Activated CD8-positive, alpha-beta T cell treated with anti-CD3 and anti-CD28 coated beads, Interleukin-2, amount 10 ng/mL, durations not matched to agents 7 days and 5 days (primary cell): ENCODE results near the gene SCAPER. TPM values are rescaled to one million over a fixed set of nuclear protein-coding genes. Genes with fewer than 3 reads are reported as not detected.
"Not testable (repeated sequence)": the region's sequence is repeated elsewhere in the genome, so short reads cannot be mapped to it uniquely, and the experiment has no call there.

Source experiments
- ATAC-seq: fragments of 150-1000 bp; cut with Tn5 transposase; one replicate; pipeline ENCODE4 v1.10.0; 2021; ENCODE audit warnings: moderate library complexity
- CTCF ChIA-PET: fragments of 350-600 bp; sonication (Branson Sonifier 250); formaldehyde crosslinking; loops from one replicate; lab custom pipeline; 2021; ENCODE audit warnings: antibody characterized with exemption; lab: Charles Lee
- POLR2A ChIA-PET: fragments of 350-600 bp; sonication (Branson Sonifier 250); formaldehyde crosslinking; loops from one replicate; lab custom pipeline; 2021; ENCODE audit warnings: antibody characterized with exemption; lab: Charles Lee
- DNase-seq: peaks from one replicate; pipeline ENCODE4 v3.0.0-alpha.2; 2020
- H3K27ac Mint-ChIP-seq: one replicate; pipeline ENCODE4 v1.8.0; 2021; ENCODE audit warnings: mild to moderate bottlenecking, mixed read lengths
- H3K27me3 Mint-ChIP-seq: one replicate; pipeline ENCODE4 v1.8.0; 2021; ENCODE audit warnings: low read depth, mixed read lengths
- H3K36me3 Mint-ChIP-seq: one replicate; pipeline ENCODE4 v1.8.0; 2021; ENCODE audit warnings: low read depth, mixed read lengths
- H3K4me1 Mint-ChIP-seq: one replicate; pipeline ENCODE4 v1.8.0; 2021; ENCODE audit warnings: low read depth, mixed read lengths
- H3K4me3 Mint-ChIP-seq: one replicate; pipeline ENCODE4 v1.8.0; 2021; ENCODE audit warnings: mild to moderate bottlenecking, mixed read lengths
- H3K9me3 Mint-ChIP-seq: one replicate; pipeline ENCODE4 v1.8.0; 2022; ENCODE audit warnings: mixed read lengths; ENCODE audit not compliant: insufficient read depth
- total RNA-seq, 2 experiments: library from RNA; stranded (reverse); gene quantifications; one replicate each; pipeline ENCODE4 v1.2.3, GENCODE V29; 2021

Gene SCAPER
- total RNA-seq, 2 experiments from 2014 or later: 29.0 to 32.2 TPM

- H3K27me3 Mint-ChIP-seq, H3K9me3 Mint-ChIP-seq, DNase-seq, CTCF ChIA-PET, H3K27ac Mint-ChIP-seq, ATAC-seq, POLR2A ChIA-PET, H3K4me3 Mint-ChIP-seq: not testable (repeated sequence)
- peaks cover 12% of the 10 kb centered on the region for H3K36me3 Mint-ChIP-seq
- H3K4me1 Mint-ChIP-seq: peaks cover 26% of the 10 kb centered on the region
Measured at GRCh38 chr15:76313175-76313567, 592.0 kb downstream of the SCAPER start.

- ChIA-PET CTCF (no interaction called here), POLR2A (no interaction called here)
- no peaks in the 10 kb centered on the region for H3K9me3 Mint-ChIP-seq
- no peaks in the 10 kb centered on the region for H3K27me3 Mint-ChIP-seq
- ATAC-seq: no peak
- no peak overlapping the region for H3K27ac Mint-ChIP-seq
- no peak for DNase-seq
- H3K4me3 Mint-ChIP-seq: peak overlapping the region; percentile 2
- peaks cover 27% of the 10 kb centered on the region for H3K4me1 Mint-ChIP-seq
- H3K36me3 Mint-ChIP-seq: peaks cover 13% of the 10 kb centered on the region
Measured at GRCh38 chr15:76312540-76313174, 592.5 kb downstream of the SCAPER start.

- ATAC-seq (peak; percentile 99), DNase-seq (peak; percentile 95)
- CTCF ChIA-PET: interaction anchor here (2.1 kb wide), 1 partner anchor 25 kb away, joined by 8 read pairs; no protein-coding TSS in a partner anchor
- H3K4me3 Mint-ChIP-seq: peak within 1 kb of the TSS; percentile 92
- POLR2A ChIA-PET: interaction anchor here (0.7 to 1.5 kb wide), 3 partner anchors 32 to 1232 kb away, joined by 3 to 6 read pairs (median 3); no protein-coding TSS in a partner anchor
- H3K36me3 Mint-ChIP-seq: peaks cover 13% of the 10 kb centered on the region
- peaks cover 27% of the 10 kb centered on the region for H3K4me1 Mint-ChIP-seq
- H3K27me3 Mint-ChIP-seq: no peaks in the 10 kb centered on the region
- no peaks in the 10 kb centered on the region for H3K9me3 Mint-ChIP-seq
- peak within 1 kb of the TSS; percentile 84 for H3K27ac Mint-ChIP-seq
Measured at GRCh38 chr15:76311100-76311953, 593.8 kb downstream of the SCAPER start, which contains the start of gene ETFA. Gene ETFA, minus strand, starts transcription at chr15:76311469. Its CDS starts 81 bp downstream, at chr15:76311388.

GRCh38 chr15:76310475-76311099, 594.6 kb downstream of the SCAPER start:
- Mint-ChIP-seq H3K36me3 (peaks cover 13% of the 10 kb centered on the region), H3K4me1 (peaks cover 29% of the 10 kb centered on the region), H3K4me3 (peak overlapping the region; percentile 92), H3K27me3 (no peaks in the 10 kb centered on the region), H3K27ac (peak overlapping the region; percentile 84), H3K9me3 (no peaks in the 10 kb centered on the region)
- ATAC-seq (peak; percentile 17), DNase-seq (no peak)
- CTCF ChIA-PET: interaction anchor here (2.1 kb wide), 1 partner anchor 24 kb away, joined by 8 read pairs; no protein-coding TSS in a partner anchor
- POLR2A ChIA-PET: interaction anchor here (1.5 kb wide), 1 partner anchor 33 kb away, joined by 6 read pairs; no protein-coding TSS in a partner anchor

GRCh38 chr15:76309601-76310330, 595.4 kb downstream of the SCAPER start:
- CTCF ChIA-PET: interaction anchor here (0.6 to 2.1 kb wide), 2 partner anchors 23 to 740 kb away, joined by 3 to 8 read pairs; no protein-coding TSS in a partner anchor
- H3K4me1 Mint-ChIP-seq: peaks cover 29% of the 10 kb centered on the region
- DNase-seq: no peak
- H3K27me3 Mint-ChIP-seq: no peaks in the 10 kb centered on the region
- H3K27ac Mint-ChIP-seq: no peak overlapping the region
- ATAC-seq: no peak
- no peaks in the 10 kb centered on the region for H3K9me3 Mint-ChIP-seq
- POLR2A ChIA-PET: no interaction called here
- peaks cover 17% of the 10 kb centered on the region for H3K36me3 Mint-ChIP-seq
- peak overlapping the region; percentile 92 for H3K4me3 Mint-ChIP-seq

GRCh38 chr15:76303909-76304308, 601.2 kb downstream of the SCAPER start:
- Mint-ChIP-seq H3K9me3 (no peaks in the 10 kb centered on the region), H3K27me3 (no peaks in the 10 kb centered on the region), H3K27ac (no peak overlapping the region), H3K36me3 (peaks cover 14% of the 10 kb centered on the region), H3K4me1 (peaks cover 6% of the 10 kb centered on the region), H3K4me3 (no peak overlapping the region)
- ChIA-PET CTCF (no interaction called here), POLR2A (no interaction called here)
- DNase-seq: no peak
- ATAC-seq: no peak

- no peaks in the 10 kb centered on the region for H3K27me3 Mint-ChIP-seq
- ATAC-seq (no peak), DNase-seq (no peak)
- ChIA-PET CTCF (interaction anchor here (1.3 kb wide), 1 partner anchor 13 kb away, joined by 3 read pairs; no protein-coding TSS in a partner anchor), POLR2A (no interaction called here)
- no peaks in the 10 kb centered on the region for H3K9me3 Mint-ChIP-seq
- H3K4me1 Mint-ChIP-seq: peaks cover 1% of the 10 kb centered on the region
- H3K4me3 Mint-ChIP-seq: no peak overlapping the region
- H3K27ac Mint-ChIP-seq: no peak overlapping the region
- peaks cover 9% of the 10 kb centered on the region for H3K36me3 Mint-ChIP-seq
Measured at GRCh38 chr15:76299786-76300185, 605.4 kb downstream of the SCAPER start.

GRCh38 chr15:76298986-76299385, 606.2 kb downstream of the SCAPER start:
- no peaks in the 10 kb centered on the region for H3K27me3 Mint-ChIP-seq
- ChIA-PET CTCF (interaction anchor here (1.3 kb wide), 1 partner anchor 12 kb away, joined by 3 read pairs; no protein-coding TSS in a partner anchor), POLR2A (no interaction called here)
- no peak overlapping the region for H3K4me3 Mint-ChIP-seq
- H3K9me3 Mint-ChIP-seq: no peaks in the 10 kb centered on the region
- peaks cover 8% of the 10 kb centered on the region for H3K36me3 Mint-ChIP-seq
- H3K4me1 Mint-ChIP-seq: peaks cover 1% of the 10 kb centered on the region
- ATAC-seq: no peak
- no peak for DNase-seq
- no peak overlapping the region for H3K27ac Mint-ChIP-seq

- H3K27ac Mint-ChIP-seq, CTCF ChIA-PET, H3K4me1 Mint-ChIP-seq, POLR2A ChIA-PET, ATAC-seq, H3K9me3 Mint-ChIP-seq, H3K4me3 Mint-ChIP-seq, DNase-seq, H3K27me3 Mint-ChIP-seq: not testable (repeated sequence)
- peaks cover 10% of the 10 kb centered on the region for H3K36me3 Mint-ChIP-seq
Measured at GRCh38 chr15:76297951-76298350, 607.2 kb downstream of the SCAPER start.
